Fibroblast of skin of back (primary cell): ENCODE data around the gene DGLUCY.
A peak's percentile ranks its signal among the peaks of the same experiment; 100 is the strongest.
"Not testable (repeated sequence)": the region's sequence is repeated elsewhere in the genome, so short reads cannot be mapped to it uniquely, and the experiment has no call there.

Experiments
- DNase-seq: peaks from one replicate; pipeline ENCODE4 v3.0.0-alpha.2; 2013

Gene DGLUCY

DNA sequence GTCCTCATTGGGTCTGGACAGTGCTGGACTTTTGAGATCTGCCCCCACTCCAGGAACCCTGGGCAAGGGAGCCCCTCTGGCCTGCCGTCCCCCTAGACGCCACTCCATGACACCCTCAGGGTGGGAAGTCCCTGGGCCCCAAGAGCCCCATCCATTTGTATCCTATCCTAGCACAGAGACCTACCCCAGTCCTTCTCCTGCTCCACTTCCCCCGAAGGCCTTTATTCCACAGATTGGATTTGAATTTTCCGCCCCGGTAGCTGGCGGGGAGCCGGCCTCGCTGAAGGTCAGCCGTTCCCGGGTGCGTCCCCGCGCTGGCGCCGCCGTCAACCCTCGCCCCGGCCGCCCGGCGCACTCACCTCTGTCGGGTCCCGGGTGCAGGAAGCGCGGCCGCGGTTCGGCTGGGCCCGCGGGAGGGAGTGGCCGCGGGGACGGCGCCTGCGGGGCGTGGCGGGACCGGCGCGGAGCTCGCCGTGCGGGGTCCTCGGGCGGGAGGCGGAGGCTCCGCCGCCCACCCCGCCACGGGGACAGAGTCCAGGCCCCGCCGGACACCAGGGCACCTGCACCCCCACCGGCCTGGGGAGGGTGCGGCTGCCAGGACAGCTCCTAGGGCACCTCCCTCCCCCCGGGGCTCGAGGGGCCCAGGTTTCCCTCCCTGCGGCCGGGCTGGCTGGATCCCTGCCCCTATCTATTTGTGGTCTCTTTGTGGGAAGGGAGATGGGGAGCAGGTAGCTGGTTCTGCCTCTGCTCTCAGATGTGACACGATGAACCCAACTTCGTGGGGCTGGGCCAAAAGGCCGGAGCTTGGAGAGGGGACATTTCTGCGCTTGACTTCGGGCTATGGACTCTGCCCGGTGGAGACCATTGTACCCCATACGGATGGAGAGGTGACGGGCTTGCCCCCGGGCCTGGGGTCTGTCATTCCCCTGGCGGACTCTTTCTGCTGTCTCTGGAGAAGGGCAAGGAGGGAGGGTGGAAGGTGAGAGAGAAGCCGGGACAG, 150.6 kb downstream of the DGLUCY start:
- DNase-seq = no peak

DNA sequence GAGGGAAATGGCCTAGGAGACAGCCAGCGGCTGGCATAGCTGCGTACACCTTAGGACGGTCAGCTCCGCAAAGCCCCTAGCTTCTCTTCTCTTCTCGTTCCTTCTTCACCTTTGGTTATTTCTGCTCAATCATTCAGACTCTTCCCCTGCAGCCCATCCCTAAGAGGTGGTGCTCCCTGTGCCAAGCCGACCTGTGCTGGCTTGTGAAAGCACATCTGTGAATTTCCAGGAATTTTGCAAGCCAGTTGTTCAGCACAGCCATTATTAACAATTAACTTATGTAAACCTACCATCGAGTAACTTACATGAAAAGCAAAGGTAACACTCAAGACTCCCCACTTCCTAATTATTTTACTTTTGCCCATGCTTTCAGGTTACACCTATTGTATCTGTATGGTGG, 151.5 kb downstream of the DGLUCY start:
- DNase-seq = no peak

DNA sequence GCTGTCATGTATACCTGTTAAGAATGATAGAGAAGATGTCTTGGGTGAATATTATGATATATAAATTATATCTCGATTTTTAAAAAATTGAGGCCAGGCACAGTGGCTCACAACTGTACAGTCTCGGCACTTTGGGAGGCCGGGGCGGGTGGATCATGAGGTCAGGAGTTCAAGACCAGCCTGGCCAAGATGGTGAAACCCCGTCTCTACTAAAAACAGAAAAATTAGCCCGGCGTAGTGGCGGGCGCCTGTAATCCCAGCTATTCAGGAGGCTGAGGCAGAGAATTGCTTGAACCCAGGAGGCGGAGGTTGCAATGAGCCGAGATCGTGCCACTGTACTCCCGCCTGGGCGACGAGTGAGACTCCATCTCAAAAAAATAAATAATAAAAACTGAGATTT, 152.4 kb downstream of the DGLUCY start:
- not testable (repeated sequence) for DNase-seq

DNA sequence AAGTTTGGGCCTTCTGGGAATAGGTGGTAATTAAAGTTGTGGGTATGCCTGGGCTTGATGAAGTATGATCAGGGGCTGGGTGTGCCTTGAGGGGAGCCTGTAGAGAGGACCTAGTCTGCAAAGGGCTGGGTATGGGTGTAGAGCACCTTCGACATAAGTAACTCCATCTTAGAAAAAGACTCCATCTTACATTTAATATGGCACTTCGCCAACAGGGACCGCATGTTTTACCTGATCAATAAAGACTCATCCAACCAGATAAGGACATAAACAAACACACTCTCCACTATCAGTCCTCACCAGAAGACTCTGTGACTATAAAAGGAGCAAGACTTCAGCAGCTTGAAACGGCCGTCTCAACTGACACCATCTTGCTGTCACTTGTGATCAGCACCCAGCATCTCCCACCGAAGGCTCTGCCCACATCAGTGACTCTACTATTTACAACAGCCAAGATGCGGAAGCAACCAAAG, 154.1 kb downstream of the DGLUCY start:
- DNase-seq = no peak

DNA sequence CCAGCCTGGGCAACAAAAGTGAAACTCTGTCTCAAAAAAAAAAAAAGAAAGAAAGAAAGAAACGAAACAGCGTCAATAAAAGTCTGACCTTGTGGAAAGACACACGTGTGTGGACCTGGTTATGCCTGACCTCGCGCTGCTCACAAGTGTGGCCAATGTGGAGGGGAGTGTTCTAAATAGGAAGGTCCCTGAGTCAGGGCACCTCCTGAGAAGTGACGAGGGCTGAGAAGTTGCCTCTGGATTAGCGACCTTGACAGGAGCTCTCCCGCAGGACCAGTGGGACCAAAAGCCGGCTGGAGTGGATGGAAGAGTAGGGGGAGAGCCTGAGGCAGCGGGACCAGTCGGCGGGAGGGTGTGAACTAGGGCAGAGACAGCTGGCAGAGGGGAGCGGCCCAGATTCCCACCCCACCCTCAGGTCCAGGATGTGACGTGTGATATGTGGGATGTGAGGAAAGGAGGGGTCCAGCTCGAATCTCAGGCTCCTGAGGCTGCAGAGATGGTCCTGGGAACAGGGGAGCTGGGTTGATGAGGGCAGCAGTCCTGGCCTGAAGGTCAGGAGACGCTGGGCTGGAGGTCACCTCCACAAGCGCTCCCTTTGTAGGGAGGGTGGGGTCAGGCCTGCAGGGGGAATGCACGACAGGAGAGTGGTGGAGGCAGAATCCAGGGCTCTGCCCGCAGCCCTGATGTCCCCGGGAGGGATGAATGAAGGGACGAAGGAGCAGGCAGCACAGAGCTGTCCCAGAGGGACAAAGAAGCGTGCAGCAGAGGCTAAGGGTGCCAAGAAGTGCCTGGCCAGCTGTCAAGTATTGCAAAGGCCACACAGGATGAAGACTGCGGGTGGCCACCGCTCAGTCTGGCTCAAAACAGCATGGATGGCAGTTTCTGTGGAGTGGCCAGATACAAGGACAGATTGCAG, 155.5 kb downstream of the DGLUCY start:
- peak; percentile 44 for DNase-seq

DNA sequence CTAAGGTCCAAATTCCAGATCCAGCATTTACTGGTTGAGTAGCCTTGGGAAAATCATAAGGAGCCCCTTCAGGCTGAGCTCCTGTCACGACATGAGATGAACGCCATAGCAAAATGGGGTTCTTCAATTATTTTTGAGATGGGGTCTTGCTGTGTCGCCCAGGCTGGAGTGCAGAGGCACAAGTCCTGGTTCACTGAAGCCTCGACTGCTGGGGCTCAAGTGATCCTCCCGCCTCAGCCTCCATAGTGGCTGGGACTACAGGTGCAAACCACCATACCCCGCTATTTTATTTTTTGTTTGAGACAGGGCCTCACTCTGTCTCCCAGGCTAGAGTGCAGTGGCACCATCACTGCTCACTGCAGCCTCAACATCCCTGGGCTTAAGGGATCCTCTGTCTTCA, 156.3 kb downstream of the DGLUCY start:
- DNase-seq = no peak

DNA sequence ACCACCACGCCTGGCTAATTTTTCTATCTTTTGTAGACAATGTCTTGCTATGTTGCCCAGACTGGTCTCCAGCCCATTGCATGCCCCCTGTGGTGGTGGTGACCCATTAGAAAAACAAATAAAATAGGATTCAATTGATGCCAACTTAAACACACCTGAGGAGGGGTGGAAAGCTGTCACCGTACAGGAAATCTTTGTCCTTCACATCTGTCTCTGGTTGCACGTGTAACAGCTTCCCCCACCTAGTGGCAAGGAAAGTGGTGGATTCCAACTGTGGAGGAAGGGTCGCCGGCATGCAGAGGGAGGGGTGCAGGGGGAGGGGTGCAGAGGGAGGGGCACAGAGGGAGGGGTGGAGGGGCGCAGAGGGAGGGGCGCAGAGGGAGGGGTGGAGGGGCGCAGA, 156.7 kb downstream of the DGLUCY start:
- DNase-seq = no peak

DNA sequence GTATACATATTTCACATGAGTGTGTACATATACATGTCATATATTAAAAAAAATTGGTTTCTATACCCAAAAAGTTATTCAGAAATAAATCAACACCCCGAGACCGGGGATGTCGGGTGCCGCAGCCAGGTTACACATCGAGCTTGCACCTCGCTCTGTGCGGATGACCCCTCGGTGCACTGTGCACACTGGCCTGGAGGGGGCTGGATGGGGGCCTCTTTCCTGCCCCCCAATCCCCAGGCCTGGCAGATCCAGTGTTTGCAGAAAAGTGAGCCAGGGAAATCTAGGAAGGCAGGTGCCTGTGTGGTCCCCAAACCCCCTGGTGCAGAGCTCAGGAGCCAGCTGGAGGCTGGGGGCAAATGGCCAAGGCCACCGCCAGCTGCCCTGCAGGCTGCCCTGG, 157.8 kb downstream of the DGLUCY start:
- DNase-seq = no peak

DNA sequence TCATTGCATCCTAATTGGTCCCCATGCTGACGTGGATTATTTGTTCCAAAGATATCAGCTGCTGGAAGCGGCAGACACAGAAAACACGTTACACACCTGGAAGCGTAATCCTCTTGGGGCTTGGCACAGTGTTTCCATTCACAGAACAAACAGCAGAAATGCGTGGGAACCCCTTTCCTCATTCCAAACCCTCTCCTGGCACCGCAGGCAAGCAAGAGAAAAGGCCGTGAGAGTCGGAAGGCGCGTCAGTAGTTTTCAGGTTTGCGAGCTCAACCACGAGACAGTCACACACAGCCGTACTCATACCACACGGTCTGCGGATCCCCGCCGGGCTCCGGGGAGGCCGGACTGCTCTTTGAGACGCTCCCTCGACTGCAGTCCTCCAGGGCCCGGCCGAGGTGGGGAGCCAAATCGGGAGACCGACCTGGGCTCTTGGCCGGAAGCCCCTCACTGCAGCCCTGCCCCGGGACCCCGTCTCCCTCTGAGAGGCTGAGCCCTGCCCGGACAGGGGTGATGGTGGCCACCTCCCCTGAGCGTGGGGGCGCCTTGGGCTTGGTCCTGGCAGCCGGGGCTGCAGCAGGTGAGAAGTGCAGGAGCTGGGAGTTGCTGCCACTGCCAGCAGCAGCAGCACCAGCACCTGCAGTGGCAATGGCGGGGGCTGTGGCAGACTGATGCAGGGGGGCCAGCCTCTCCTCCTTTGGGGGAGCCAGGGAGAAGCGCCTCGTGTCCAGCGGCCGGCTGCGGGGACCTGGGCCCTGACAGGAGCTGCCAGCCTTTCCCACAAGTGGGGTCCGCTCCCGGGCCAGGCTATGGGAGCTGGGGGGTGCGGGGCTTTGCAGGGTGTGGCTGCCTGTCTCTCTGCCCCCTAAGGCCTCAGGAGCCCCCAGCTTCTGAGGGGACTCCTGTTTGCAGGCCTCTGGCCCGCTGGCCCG, 158.7 kb downstream of the DGLUCY start:
- DNase-seq = no peak

DNA sequence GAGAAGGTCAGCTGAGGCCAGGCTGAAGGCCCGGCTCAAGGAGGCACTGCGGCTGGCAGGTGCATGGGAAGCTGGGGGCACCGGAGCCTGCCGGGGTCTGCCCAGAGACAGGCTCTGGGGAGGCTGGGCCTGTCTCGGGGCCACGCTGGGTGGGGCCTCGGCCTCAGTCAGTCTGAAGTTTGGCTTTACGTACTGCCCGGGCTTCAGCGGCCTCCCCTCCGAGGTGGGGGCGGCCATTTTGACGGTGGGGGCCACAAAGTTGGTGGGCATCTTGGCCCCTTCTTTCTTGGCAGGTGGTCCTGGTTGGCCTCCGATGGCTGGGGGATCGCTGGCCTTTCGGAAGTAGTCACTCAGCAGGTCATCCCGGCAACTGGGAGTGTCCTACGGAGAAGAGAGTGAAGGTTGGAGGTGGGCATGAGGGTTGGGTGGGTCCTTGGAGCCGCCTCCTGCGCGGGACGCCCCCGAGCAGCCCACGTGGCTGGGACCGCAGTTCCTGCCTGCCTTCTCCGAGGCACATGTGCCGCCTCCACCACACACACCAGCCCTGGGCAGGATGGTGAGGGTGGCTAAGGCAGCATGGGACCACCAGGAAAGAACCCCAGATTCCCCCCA, 159.5 kb downstream of the DGLUCY start:
- DNase-seq = no peak

DNA sequence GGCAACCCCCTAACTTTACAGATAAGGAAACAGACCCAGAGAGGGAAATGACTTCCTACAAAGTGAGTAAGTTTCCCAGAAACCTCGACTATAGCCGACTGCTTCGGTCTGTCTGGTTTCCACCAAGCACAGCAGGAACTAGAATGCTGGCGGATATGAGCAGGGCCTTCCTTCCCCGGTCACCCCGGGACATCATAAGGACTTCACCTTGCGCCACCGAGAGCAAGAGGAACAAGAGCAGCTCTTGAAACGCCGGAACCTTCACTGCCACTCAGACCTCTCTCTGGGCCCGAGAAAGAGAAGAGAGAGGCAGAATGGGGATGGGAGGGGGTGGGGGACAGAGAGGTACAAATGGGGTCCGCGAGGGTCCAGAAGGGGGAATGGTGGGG, 160.0 kb downstream of the DGLUCY start:
- DNase-seq = no peak

DNA sequence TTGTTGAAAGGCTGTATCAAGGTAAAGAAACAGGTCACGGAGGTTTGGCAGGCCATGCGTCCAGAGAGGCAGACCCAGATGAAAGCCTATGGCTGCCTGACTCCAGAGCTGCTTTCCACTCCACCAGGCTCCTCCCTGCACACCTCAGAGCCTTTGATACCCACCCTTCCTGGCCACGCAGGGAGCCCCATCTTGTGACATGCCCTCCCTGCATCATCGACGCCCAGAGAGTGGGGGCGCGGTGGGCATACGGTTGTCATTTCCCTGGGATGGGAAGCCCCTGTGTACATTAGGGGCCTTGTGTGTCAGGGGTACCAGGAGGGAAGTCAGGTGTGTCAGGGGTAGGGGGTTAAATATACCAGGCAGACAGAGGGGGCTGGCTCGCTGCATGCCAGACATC, 160.9 kb downstream of the DGLUCY start:
- DNase-seq = no peak
